HG02588 (cell line): ENCODE data around the gene ABHD11.
"Not testable (repeated sequence)": the region's sequence is repeated elsewhere in the genome, so short reads cannot be mapped to it uniquely, and the experiment has no call there.

ENCODE experiments used
- ATAC-seq: cut with Tn5 transposase; IDR thresholded peaks from one replicate; pipeline ENCODE4 v1.9.1; 2021; ENCODE audit warnings: mild to moderate bottlenecking, moderate library complexity; ENCODE audit not compliant: unreplicated experiment

ABHD11 gene

DNA sequence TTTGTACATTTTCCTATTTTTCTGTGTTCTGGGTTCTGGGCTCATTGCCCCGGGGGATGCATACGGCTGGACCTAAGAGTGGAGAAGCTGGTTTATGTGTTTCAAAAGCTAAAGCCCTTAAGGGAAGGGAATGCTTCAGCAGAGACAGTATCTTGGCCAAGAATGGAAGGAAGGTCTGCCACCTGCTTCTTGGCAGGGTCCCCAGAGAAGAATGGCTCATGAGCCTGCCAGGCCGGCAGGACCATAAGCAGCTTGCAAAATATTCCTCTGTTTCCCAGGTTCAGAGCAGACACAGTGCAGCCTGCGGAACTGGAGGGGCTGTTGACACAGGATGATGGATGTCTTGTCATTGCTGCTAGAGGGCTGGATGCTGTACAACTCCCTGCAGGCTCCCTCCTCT lies 7.8 kb upstream of the ABHD11 start:
- no peak for ATAC-seq

DNA sequence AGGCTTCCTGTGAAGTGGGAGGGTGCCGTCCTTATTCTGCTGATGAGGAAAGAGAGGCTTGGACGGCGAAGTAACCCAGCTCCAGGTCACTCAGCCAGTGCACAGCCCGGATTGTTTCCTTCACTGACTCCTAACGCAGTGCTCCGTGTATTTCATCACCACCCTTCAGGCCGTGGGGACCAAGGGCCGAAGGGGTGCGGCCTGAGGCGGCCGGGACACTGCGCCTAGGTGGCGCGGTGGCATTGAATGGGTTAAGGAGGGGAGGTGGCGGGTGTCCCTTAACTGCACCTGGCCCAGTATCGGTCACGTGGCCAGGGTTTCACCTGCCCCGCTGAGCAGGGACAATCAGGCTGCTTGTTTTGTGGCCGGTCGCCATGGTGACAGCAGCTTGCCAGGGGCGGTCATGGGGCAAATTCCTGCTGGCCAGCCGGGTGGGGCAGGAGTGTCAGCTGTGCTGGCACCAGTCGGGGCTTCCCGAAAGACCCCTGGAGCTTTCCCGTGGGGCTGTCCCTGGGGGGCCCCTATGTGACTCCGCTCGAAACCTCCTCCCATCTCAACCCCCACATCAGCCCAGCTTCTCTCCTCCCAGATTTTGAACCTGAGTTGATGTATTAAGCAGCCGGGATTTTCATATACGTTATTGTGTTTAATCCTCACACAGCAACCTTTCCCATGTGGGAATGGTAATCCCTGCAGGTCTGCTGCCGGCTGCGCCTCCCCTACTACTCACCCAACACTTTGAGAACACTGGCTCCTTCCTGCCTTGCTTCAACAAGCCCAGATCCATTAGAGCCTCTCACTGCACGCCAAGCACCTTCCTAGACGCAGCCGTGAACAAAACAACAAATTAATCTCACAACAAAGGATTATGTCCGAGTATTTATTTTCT lies 4.4 kb upstream of the ABHD11 start:
- ATAC-seq = no peak

DNA sequence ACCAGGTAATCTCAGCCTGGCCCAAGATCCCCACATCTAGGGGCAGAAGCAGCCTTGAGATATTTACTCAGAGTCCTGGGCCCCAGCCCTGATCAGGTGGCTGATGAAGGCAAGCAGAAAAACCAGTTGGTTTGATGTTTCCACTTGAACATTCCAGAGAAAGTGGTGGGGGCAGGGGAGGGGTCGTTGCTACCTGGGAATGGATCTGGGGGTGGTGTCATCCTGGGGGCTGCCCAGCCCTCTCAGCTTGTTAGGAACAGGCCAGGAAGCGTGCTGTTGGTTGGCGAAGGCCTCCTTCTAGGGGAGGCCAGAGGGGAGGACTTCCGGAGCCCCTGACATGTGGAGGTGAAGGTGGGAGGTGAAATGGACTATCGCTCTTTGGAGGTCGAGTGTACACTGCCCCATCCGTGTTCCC lies 3.7 kb upstream of the ABHD11 start:
- ATAC-seq = no peak

DNA sequence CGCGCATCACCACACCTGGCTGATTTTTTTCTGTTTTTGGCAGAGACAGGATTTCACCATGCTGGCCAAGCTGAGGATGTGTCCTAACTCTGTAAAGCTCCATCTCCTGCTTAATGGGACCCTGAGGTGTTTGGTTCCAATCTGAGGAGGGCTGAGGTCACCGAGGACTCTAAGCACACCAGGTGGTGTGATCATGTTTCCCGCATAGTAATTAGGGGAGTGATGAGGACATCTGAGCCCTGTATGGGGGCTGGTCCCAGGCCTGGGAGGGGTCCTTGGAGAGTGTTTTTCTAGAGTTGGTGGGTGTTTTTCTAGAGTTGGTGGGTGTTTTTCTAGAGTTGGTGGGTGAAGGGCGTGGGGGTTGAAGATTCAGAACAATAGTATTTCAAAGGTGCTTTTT lies 3.0 kb upstream of the ABHD11 start:
- ATAC-seq = no peak

DNA sequence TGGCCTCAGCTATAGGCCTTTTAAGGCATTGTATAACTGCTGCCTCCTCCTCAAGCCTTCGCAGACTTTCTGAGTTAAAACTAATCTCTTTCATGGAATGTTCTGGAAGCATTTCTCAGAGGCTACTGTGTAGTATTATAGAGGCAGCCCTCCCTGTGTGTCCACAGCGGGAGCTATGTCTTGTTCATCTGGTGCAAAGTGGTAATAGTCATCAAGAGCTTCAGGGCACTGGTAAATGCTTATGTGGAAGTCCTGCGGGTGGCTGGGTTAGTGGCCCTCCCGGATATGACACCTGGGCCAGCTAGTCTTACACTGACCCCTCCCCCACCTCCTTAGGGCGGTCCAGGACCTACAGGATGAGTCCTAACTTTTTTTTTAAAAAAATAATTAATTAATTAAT lies 2.2 kb upstream of the ABHD11 start:
- no peak for ATAC-seq

DNA sequence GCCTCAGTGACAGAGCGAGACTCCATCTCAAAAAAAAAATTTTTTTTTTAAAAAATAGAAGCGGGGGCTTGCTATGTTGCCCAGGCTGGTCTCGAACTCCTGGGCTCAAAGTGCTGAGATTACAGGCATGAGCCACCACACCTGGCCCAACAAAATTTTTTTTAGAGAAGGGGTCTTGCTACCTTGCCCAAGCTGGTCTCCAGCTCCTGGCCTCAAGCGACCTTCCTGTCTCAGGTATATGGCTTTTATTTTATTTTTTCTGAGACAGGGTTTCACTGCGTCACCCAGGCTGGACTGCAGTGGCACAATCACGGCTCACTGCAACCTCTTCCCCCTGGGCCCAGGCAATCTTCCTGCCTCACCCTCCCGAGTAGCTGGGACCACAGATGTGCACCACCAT lies 1.6 kb upstream of the ABHD11 start:
- ATAC-seq = no peak

DNA sequence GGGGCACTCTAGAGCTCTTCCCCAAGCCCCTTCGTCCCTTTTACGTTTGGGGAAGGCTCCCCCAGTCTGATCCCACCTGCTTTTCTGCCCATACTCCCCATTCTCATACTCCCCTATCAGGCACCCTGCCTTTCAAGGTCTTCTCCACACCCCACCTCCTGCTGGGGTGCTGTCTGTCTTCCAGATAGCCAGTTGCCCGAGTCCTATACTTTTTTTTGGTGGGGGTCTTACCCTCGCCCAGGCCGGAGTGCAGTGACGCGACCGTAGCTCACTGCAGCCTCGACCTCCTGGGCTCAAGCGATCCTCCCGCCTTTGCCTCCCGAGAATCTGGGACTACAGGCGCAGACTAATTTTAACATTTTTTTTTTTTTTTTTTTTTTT lies 775 bp upstream of the ABHD11 start:
- no peak for ATAC-seq

DNA sequence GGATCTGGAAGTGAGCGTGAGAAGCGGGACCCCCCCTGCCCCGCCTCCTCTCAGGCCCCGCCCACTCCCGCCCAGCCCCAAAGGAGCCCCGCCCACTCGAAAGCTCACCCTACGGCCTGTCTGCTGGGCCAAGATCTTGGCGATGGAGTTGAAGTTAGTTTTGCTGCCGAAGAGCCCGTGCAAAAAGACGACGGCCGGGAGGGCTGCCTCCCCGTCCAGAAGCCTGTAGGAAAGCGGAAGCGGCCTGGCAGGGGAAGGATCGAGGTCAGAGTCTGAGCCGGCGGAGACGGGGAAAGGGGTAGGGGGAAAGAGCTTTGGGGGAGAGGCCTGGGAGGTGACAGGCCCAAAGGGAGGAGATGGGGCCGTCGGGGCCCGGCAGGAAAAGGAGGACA lies 386 bp downstream of the ABHD11 start:
- no peak for ATAC-seq

DNA sequence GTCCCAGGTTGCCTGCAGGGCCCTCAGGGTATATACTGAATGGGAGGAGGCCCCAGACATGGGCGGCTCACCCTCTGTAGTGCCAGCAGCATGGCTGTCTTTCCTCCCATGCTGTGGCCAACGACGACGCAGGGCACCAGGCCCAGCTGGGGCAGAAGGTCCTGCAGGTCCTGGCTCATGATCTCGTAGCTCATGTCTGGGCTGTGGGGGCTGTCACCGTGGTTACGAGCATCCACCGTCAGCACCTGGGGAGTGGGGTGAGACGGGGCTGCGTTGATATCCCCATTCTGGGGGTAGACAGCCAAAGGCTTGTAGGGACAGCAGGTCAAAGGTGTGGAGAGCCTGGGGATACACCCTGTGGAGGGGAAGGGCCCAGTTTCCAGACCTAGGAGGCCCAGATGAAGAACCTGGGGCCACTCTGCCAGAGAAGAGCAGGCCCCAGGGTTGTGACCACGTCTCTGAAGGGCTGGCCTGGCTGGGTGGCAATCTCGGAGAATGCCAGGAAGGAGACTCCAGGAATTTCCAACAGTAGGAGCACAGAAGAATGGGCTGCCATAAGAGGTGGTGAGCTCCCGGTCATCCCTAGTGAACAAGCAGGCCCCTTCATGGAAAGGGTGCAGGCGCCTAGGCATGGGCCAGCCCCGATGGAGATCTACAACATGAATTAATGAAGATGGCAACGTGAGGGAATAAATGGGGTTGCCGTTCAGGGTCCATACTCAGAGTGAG lies 947 bp downstream of the ABHD11 start:
- no peak for ATAC-seq

DNA sequence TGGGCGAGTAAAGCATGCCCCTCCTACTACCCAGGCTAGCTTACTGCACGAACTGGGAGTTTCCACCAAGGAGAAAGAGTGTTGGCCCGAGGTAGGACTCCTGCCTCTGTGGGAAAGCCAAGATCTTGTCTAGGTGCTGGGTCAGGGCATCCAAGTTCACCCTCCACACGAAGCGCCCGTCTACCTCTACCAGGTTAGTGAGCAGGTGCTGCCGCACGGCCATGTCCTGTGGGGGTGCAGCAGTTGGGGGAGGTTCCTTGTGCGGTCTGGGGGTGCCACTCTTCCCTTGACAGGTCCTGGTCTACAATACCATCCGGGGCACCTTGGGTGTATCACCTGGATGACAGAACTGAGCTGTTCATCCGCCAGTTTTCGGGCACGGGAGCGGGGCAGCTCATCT lies 1.7 kb downstream of the ABHD11 start:
- no peak for ATAC-seq

DNA sequence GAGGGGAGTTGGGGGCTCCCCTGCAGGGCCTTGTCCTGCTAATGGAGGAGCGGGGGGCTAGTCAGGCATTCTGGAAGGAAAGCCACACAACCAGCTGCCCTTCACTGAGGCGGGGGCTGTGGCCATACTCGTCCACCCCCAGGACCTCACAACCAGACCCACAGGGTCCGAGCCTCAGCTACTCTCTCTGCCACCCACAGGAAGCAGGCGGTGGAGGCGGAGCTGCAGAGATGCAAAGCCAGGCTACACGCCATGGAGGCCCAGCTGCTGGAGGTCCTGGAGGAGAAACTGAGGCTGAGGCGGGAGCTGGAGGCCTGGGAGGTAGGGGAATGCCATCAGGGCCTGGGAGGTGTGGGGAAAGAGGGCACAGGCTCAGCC lies 3.1 kb downstream of the ABHD11 start:
- ATAC-seq = no peak

DNA sequence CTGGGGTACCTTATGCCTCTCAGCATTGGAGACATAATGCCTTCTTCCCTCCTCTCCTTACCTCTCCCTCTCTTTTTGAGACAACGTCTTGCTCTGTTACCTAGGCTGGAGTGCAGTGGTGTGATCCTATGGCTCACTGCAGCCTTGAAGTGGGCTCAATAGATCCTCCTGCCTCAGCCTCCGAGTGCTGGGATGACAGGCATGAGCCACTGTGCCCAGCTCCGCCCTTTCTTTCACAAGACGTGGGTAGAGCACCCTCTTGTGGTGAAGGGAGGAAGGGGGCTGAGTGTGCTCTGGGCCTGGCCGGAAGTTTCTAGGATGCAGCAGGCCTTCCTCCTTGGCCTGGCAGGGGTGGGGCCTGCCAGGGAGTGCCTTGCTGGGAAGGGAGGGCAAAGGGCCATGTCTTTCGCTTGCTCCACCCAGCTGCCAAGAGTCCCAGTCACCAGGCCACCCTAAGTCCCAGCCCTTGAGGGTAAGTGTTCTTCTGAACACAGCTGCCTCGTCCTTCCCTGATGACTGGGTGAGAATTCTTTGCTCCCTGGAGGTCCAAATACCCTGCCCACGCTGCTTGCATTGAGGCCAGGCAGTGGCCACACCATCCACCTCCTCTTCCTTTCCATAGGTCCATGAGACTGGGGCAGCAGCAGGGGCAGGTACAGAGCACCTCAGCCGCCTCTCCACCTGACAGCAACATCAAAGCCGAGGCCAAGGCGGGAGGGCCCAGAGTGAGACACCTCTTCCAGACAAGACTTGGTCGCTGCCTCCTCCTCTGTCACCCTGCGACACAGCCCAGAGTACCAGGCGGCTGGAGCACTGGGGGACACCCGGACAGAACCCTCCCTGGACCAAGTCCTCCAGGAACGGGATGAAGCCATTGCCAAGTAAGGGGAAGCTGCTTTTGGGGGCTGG lies 3.7 kb downstream of the ABHD11 start:
- ATAC-seq = peak; percentile 33

DNA sequence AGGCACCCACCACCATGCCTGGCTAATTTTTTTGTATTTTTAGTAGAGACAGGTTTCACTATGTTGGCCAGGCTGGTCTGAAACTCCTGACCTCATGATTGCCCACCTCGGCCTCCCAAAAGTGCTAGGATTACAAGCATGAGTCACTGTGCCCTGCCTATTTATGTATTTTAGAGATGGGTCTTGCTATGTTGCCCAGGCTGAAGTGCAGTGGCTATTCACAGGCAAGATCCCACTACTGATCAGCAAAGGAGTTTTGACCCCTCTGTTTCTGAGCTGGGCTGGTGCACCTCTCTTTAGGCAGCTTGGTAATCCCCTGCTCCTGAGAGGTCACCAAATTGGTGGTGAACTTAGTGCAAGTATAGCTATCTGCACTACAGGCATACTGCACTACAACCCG lies 6.2 kb downstream of the ABHD11 start:
- no peak for ATAC-seq

DNA sequence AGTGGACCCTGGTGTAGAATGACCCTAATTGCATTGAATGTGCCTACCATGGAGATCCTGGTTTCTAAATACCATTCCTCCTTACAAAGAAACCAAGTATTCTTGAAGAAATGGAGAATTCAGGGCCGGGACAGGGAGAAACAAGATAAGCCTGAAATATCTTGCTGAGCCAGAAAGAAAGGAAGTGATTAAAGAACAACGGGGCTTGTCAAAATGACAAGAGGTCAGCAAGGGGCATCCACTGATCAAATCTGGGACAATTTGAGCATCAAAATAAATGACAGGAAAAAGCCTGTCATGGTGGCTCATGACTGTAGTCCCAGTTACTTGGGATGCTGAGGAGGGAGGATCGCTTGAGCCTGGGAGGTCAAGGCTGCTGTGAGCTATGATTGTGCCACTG lies 8.1 kb downstream of the ABHD11 start:
- no peak for ATAC-seq

DNA sequence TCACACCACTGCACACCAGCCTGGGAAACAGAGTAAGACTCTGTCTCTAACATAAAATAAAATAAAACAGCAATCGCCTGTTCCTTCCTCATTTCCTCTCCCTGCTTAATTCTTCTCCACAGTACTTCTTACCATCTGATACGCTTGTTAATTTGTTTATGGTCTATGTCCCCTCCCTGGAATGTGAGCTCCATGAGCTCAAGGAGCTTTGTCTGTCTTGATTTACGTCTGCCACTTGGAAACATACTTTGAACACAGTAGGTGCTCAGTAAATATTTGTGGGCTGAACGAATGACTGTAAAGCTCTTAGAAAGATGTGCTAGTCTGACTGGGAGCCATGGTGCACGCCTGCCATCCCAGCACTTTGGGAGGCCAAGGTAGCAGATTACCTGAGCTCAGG lies 10.1 kb downstream of the ABHD11 start:
- ATAC-seq = no peak

DNA sequence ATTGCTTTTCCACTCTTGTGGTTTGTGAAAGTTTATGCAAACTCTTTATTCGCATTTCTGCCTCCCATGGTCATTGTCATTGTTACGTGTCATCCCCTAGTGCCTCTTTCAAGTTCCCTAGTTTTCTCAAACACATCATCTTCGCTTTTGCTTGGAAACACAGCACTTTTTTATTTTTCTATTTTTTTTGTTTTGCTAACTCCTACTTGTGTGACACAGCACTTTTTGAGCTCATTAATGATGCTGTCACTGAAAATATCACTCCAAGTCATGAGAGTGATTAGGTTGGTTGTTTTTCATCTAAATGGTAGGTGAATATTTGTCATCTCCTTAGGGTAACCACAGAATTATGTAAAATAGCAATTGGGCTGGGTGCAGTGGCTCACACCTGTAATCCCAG lies 10.7 kb downstream of the ABHD11 start:
- ATAC-seq = no peak

DNA sequence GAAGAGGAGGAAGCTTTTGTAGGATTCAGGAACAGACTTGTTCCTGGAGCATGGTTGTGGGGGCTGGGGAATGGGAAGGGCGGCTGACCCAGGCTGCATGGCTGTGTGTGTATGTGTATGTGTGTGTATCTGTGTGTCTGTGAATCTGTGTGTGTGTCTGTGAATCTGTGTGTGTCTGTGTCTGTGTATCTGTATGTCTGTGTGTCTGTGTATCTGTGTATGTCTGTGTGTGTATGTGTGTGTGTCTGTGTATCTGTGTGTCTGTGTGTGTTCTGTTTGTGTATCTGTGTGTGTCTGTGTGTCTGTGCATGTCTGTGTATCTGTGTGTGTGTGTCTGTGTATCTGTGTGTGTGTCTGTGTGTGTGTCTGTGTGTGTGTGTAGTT lies 12.5 kb downstream of the ABHD11 start:
- ATAC-seq = no peak

DNA sequence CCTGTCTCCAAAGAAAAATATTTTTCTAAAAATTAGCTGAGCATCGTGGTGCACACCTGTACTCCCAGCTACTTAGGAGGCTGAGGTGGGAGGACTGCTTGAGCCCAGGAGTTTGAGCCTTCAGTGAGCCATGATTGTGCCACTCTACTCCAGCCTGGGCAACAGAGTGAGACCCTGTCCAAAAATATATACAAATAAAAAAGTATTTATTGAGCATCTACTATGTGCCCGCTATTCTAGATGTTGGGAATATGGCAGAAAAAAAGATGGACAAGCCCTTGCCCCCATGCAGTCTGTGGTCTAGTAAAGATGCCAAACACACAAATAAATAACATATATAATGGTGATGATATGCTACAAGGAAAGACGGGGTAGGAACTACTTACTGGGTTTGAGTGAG lies 14.8 kb downstream of the ABHD11 start:
- no peak for ATAC-seq

DNA sequence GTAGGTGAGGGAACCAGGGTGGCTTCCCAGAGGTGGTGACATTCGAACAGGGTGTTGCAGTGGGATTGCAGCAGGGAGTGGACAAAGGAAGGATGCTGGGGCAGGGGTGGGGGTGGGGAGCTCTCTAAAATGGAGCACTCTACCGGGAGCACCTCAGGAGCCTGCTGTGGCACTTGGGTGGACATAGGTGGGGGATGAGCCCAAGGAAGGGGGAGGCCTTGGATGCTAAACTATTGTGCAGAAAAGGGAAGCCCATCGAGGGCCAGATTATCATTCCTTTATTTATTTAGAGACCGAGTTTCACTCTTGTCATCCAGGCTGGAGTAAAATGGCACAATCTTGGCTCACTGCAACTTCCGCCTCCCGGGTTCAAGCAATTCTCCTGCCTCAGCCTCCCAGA lies 15.8 kb downstream of the ABHD11 start:
- ATAC-seq = no peak

DNA sequence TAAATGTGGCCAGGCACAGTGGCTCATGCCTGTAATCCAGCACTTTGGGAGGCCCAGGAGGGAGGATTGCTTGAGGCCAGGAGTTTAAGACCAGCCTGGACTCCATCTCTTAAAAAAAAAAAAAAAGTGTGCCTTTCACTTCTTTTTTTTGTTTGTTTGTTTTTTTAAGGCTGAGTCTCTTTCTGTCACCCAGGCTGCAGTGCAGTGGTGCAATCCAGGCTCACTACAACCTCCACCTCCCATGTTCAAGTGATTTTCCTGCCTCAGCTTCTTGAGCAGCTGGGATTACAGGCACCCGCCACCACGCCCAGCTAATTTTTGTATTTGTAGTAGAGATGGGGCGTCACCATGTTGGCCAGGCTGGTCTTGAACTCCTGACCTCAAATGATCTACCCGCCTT lies 16.4 kb downstream of the ABHD11 start:
- not testable (repeated sequence) for ATAC-seq

DNA sequence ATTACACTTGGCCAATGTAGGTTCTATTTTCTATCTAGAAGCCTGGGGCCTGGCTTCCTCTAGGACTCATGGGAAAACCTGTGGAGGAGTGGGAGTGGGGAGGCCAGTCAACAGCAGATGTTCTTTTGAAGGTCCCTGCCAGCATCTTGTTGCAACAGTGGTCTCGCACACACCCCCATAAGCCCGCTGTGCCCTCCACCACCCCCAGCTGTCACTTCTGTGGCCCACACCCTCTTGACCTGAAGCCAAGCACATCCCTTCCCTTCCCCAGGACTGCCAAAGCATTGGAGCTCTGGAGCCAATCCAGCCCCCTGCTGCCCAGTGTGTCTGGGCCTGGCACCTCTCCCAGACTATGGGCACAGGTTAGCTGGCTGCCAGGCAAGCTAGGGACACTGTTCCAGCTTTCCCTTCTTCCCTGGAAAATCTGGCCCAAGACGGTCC lies 17.2 kb downstream of the ABHD11 start:
- no peak for ATAC-seq
